GM19468 (cell line): Measurements from ENCODE around the gene PATJ.

ENCODE experiments used
- ATAC-seq: cut with Tn5 transposase; IDR thresholded peaks from one replicate; pipeline ENCODE4 v1.9.1; 2021; ENCODE audit warnings: mild to moderate bottlenecking, moderate library complexity, moderate number of reproducible peaks; ENCODE audit not compliant: unreplicated experiment; ENCODE audit errors: extremely low read depth

Gene PATJ

DNA sequence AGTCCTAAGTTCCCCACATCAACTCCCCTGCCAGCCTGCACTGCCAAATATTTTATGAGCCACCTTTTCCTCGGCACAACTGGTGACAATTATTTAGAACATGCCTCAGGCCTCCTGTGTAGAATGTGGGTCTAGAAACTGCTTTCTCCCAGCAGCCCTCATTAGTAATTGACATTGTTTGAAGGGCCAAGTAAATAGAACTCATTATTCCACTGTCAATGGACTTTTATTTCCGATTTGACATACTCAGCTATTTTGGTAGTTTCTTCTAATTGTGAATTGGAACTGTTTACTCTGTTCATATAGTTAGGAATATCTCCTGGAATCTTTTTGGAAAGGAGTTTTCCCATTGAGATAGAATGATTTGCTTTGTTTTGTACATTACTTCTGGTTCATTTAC, 283.6 kb downstream of the PATJ start:
- no peak for ATAC-seq

DNA sequence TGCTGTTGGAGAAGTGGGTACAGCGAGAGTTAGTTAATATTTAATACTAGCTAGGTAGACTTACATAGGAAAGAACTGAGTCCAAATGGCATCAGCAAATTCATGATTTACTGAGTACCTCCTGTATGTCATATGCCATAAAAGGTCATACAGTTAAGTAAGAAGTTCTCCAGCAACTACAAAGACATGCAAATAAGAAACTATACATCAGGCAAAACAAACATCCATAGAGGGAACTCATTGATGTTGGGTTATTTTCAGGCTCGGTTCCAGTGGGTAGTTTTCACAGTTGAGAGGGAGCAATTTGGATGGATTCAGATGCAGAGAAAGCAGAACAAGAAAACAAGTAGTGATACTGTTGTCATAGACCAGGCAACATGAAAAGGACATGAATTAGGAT, 287.4 kb downstream of the PATJ start:
- ATAC-seq: no peak

DNA sequence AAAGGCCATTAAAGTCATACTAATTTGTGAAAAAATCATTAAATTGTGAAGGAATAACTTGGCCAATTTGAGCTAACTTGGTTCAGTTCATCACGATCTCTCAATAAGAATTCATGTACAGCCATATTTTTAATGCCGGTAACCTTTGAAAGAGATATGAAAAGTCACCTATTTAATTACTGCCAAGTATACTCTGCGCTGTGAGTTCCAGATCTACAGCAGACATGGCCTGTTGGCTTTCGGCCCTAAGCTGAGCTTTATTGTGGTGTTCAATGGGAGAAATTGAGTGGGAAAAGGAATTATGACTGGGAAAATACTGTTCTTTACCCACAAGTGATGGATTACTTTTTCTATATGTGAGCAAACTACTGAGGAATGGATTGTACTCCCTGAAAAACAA, 292.5 kb downstream of the PATJ start:
- ATAC-seq: no peak

DNA sequence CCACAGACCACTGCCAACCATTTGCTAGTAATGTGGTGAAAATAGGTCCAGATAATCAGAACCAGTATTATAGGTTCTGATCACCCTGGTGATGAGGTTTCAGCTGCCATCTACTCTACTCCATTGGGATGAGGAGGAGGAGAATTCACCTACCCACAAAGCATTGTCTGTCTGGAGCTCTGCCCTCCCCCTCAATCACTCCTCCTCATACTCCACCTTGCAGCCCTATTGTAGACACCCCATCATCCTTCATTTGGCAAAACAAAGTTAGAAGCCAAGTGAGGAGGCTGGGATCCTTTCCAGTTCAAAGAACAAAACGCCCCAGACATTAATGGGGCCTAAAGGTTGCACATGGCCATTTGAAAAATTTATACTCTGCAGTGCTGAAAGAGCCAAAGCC, 295.0 kb downstream of the PATJ start:
- ATAC-seq: no peak

DNA sequence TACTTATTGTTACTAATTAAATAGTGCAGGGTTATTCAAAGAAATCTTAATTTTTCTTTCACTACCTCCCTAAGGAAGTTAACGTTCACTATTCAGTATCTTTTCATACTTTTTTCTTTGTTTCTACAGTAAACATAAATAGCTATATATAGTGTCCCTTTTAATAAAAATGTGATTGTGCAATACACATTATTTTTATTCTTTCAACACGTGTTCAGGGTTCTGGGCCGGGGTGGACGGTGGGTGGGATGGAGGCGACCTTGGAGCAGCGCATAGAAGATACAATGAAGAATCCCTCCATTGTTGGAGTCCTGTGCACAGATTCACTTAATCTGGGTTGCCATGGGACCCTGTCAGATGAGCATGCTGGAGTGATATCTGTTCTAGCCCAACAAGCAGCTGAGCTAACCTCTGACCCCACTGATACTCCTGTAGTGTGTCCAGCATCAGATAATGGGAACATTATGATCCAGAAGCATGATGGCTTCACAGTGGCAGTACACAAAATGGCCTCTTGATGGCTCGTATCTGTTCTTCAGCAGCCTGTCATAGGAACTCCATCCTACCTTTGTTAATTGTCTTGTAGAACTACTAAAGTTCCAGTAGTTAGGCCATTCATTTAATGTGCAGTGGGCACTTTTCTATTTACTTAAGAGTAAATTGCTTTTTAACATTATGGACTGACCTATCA, 296.5 kb downstream of the PATJ start:
- ATAC-seq: no peak

DNA sequence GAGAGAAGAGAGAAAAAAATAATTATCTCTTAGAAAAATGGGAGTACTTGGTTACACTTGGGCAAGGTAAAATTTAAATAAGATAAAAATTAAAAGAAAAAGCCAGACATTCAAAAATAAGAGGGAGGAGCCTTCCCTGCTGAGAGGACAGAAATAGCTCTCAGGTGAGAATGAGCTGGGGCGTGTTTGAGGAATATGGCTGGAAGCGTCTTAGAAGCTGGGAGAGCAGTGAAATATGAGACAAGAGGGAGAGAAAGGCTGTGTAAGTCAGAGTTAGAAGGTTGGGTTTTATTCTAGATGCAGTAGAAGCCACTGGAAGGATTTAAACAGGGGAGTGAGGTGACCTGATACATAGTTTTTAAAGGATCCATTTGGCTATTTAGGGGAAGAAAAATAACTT, 298.2 kb downstream of the PATJ start:
- ATAC-seq: no peak

DNA sequence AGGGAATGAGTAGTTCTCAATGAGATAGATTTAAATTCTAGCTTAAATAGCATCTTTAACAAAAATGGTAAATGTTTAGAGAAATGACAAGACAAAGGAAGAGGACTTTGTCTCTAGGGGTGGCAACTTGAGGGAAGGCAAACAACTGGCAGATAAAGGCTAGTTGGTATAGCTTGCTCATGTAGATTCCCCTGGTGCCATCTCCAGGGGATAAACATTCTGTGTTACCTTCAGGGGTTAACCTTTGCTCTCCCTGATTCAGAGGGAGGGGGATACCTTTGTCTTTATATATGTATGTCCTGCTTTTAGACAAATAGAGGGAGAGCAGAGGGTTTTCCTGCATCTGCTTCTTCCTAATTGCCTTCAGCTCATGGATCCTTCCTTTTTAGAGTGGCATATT, 298.7 kb downstream of the PATJ start:
- no peak for ATAC-seq

DNA sequence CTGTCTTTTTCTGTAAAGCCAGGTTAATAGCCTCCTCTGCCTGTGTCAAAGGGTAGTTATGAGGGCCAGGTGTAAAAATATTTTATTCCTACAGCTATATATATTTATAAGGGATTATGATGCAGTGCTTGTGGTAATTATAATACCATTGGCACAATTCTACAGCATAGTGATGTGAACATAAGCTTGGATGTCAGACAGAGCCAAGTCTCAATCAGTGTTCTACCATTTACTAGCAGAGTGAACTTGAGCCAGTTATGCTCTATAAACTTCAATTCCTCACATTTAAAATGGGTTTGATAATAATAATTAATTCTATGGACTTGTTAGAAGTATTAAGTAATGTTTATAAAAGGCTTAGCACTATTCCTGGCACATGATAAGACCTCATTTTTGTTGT, 300.9 kb downstream of the PATJ start:
- ATAC-seq: no peak

DNA sequence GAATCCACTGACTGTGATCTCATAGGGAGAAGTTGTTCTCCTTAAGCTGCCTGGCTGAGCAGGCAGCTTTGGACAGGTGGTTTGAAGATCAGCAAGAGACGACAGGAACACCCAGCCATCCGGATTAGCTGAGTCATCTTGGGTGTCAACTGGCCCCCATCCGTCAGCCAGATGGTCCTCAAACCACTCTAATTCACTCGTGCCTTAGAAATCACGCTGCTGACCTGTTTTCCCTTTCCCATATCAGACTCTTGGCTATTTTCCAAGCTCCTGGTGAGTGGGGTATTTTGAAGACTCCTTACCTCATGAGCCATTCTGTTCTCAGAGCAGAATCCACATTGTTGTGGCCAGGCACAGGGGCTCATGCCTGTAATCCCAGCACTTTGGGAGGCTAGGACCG, 303.3 kb downstream of the PATJ start:
- no peak for ATAC-seq

DNA sequence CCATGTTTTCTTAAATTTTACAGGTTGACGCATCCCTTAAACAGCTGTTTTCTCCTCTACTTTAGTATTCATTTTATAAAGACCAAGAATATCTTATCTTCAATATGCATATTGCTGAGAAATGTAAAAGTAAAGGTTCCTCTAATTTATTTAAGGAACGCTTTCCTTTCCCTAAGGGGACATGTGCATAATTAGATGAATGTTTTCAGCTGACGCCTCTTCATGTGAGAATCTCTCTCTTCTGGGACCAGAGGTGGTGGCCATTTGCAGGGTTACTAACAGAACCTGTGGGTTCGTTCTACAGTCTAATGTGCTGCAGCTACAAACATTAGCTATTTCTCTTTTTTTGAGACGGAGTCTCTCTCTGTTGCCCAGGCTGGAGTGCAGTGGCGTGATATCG, 304.6 kb downstream of the PATJ start:
- ATAC-seq: no peak

DNA sequence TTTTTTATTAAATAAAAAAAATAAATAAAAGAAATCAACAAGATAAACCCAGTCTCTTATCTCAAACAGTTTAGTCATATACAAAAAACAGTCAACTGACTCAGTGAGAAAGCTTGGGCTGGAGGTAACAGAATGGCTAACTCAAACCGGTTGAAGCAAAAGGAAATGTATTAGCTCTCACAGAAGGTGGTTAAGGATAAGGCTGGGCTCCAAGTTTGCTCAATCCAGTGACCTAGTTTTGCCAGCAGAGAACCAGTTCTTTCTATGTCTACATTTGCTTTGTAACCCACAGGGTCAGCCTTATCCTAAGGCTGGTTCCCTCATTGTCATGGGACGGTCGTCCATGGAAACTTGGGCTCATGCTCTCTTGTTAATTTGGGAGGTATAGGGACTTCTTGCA, 307.9 kb downstream of the PATJ start:
- no peak for ATAC-seq

DNA sequence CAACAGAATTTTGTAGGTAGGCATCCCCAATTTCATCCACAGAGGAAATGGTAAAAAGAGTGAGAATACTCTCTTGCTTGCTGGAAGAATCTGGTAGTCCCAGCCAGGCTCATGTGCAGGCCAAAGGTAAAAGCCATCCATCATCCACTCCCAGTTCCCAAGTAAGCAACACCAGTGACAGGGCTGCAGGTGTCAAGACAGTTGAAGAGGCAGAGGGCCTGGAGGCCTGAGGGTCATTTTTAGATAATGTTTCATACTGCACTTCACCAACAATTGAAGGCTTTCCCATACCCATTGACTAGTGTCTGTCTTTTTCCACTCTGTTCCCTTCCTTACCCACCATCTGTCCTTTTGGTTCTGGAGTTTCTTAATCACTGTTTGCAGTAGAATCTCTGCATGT, 310.7 kb downstream of the PATJ start:
- no peak for ATAC-seq

DNA sequence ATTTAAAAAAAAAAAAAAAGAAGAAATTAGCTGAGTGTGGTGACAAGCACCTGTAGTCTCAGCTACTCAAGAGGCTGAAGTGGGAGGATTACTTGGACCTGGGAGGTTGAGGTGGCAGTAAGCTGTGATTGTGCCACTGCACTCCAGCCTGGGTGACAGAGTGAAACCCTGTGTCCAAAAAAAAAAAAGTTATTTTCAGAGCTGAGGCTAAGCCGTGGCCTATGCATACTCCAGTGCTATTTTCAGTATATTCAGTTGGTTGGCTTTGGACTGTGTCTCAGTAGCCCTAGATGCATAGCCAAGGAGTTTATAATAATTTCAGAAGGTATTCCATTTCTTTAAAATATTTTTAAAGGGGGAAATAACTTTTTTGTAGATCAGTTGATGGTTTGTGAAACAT, 311.9 kb downstream of the PATJ start:
- ATAC-seq: no peak

DNA sequence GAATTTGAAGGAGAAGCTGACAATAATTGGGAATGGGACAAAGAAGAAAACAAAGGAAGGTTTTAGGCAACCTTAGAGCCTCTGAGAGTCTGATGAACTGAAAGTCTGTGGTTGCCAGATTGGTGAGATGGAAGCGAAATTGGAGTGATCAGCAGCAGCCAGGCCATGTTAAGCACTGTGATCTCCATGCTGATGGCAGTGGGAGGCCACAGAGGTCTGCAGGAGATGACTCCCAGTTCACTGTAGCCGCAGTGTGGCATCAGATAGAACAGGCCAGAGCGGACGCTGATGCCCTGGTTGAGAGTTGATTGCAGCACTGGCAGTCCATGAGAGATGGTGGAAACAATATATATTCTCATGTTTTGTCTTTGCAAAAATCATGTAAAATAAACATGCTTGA, 314.9 kb downstream of the PATJ start:
- ATAC-seq: no peak

DNA sequence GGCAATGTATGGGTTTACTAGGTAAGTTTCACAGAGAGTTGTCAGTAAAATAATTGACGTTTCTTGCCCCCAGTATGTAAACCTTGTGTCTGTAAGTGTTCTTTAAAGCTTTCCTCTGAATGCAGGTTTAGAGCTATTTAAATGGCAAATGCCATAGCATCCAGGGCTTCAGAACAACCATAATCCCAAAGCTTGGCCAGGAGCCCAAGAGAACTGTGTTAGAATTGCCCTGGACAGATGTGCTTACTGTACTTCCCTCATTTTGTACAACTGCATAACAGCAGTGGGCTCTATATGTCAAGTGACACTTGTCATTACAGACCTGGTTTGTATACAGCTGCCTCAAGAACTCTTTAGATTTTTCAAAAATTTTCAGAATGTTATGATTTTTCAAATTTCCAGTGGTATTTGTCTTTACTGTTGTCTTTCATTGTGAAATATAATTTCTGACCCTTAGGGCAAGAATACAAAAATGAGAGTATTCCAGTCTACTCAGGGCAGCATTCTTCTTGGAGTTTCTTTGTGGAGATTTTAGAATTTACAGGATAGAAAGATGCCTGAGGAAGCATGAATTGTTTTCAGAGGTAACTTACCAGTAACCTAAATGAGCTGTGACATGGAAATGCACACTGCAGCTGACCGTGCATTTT, 315.5 kb downstream of the PATJ start:
- ATAC-seq: no peak

DNA sequence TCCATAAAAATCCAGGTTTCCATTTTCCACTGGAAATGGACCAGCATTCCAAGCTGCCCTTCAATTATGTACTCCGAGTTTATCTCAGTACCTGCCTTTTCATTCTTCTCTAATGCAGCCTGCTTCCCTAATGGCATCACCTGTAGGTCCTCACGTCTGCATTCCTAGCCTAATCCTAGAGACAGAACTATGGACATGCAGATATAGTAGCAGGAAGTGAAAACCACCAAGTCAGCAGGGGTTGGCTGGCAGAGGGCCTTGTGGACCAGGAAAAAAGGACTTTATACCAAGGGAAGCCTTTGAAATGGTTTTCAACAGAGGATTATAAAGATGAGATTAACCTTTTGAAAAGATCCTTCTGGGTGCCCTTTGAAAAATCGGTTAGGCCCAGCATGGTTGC, 316.7 kb downstream of the PATJ start:
- ATAC-seq: no peak

DNA sequence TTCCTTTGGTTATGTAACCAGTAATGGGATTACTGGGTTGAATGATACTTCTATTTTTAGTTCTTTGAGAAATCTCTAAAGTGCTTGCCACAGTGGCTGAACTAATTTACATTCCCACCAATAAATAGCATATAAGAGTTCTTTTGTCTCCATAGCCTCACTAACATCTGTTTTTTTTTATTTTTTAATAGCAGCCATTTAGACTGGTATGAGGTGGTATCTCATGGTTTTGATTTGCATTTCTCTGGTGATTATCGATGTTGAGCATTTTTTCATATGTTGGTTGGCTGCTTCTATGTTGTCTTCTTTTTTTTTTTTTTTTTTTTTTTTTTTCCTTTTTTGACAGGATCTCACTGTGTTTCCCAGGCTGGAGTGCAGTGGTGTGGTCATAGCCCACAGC, 319.8 kb downstream of the PATJ start:
- ATAC-seq: no peak

DNA sequence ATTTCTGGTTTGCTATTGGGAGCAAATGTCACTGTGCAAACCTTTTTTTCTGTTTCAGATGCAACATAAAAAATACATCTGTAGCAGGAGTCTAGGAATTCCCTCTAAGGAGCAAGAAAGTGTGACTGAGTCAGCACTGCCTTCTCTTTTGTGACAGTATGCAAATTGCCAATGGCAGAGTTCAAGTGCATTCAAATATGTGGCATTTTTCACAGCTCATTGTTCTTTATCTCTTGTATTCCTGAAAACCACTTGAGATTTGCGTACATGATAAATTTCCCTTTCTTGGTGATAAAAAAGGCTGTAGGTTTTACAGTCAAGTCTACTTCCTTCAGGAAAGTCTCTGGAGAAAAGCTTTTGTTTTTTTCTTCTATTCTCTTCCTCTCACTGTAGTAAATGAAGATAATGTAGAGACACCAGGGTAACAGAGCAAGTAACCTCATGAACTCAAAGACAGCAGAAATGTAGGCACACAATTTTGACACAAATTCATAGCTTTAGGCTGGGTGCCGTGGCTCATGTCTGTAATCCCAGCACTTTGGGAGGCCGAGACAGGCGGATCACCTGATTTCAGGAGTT, 322.6 kb downstream of the PATJ start:
- ATAC-seq: no peak

DNA sequence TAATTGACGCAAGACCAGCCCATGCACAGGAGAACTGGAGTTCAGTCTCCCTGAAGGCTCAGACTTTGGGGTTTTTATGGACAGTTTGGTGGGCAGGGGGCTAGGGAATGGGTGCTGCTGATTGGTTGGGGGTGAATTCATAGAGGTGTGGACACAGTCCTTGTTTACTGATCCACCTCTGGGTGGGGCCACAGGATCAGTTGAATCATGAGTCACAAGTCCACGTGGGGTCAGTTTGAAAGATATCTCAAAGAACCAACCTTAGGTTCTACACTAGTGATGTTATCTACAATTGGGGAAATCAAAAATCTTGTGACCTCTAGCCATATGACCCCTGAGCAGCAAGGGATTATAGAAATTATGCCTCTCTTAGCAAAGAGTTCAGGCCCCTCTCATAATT, 324.4 kb downstream of the PATJ start:
- no peak for ATAC-seq

DNA sequence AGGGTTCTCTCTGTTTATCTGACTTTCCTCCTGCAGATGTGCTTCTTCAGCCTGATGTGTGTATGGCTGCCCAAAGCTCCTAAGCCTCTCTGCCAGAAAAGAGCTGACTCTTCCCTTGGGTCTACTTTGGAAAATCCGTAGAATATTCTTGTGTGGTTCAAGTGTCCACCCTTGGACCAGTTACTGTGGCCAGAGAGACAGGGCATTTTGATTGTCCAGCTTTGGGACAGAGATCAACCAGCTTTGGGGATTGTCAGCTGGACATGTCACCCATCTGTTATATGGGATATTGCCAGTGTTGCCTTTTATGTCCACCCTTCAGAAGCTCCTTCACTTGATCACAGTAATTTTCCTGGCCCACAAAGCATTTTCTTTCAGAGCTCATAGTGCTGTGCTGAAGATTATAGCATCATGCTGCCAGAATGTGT, 326.1 kb downstream of the PATJ start:
- ATAC-seq: no peak

DNA sequence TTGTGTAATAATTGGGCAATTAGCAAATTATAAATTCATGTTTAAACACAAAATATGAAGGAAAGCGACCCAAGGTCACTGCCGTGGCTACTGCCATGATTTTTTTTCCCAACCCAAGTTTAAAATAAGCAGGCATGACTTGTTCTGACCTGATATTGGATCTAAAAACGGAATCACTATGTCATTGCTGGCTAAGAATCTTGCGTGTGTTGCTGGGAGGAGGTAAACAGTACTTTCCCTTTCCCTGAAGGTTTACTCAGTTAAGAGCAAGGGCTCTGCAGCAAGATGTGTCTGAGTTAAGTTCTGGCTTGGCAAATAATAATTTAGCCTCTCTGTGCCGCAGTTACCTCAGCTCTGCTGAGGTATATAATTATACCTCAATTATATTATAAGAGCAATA, 326.7 kb downstream of the PATJ start:
- ATAC-seq: no peak
